GM18508 (cell line): ENCODE results near the gene CHCHD1.
A peak's percentile ranks its signal among the peaks of the same experiment; 100 is the strongest.
"Not testable (repeated sequence)": the region's sequence is repeated elsewhere in the genome, so short reads cannot be mapped to it uniquely, and the experiment has no call there.

ENCODE experiments used
- ATAC-seq: cut with Tn5 transposase; IDR thresholded peaks from one replicate; pipeline ENCODE4 v1.9.1; 2021; ENCODE audit warnings: moderate number of reproducible peaks; ENCODE audit not compliant: insufficient read depth, unreplicated experiment

The CHCHD1 gene

GRCh38 chr10:73765066-73765465 is 16.8 kb upstream of the CHCHD1 start:
- ATAC-seq = no peak

GRCh38 chr10:73768881-73769280 is 13.0 kb upstream of the CHCHD1 start:
- no peak for ATAC-seq

- no peak for ATAC-seq
Observed at GRCh38 chr10:73769396-73769795, 12.5 kb upstream of the CHCHD1 start.

GRCh38 chr10:73771722-73772280 is 10.0 kb upstream of the CHCHD1 start:
- ATAC-seq = peak; percentile 5

GRCh38 chr10:73772281-73773151 is 9.3 kb upstream of the CHCHD1 start:
- peak; percentile 33 for ATAC-seq

- ATAC-seq = no peak
Observed at GRCh38 chr10:73773152-73773879, 8.5 kb upstream of the CHCHD1 start.

GRCh38 chr10:73774637-73775036 is 7.2 kb upstream of the CHCHD1 start:
- no peak for ATAC-seq

- no peak for ATAC-seq
Observed at GRCh38 chr10:73779018-73779417, 2.8 kb upstream of the CHCHD1 start.

- no peak for ATAC-seq
Observed at GRCh38 chr10:73779539-73780197, 2.2 kb upstream of the CHCHD1 start.

- no peak for ATAC-seq
Observed at GRCh38 chr10:73780301-73780700, 1.5 kb upstream of the CHCHD1 start.

GRCh38 chr10:73780966-73781365 is 882 bp upstream of the CHCHD1 start:
- ATAC-seq = no peak

GRCh38 chr10:73781548-73781878 is 335 bp upstream of the CHCHD1 start:
- no peak for ATAC-seq

- no peak for ATAC-seq
Observed at GRCh38 chr10:73782749-73783085, 869 bp downstream of the CHCHD1 start.

GRCh38 chr10:73785211-73785720 is 3.4 kb downstream of the CHCHD1 start, which contains the start of gene ZSWIM8:
ZSWIM8 (plus strand) TSS chr10:73785606; CDS start chr10:73785879, 273 bp downstream.
- peak; percentile 53 for ATAC-seq

- ATAC-seq = no peak
Observed at GRCh38 chr10:73785721-73786511, 4.1 kb downstream of the CHCHD1 start.

GRCh38 chr10:73786512-73786885 is 4.7 kb downstream of the CHCHD1 start:
- ATAC-seq = no peak

GRCh38 chr10:73787031-73787800 is 5.4 kb downstream of the CHCHD1 start:
- ATAC-seq = not testable (repeated sequence)

GRCh38 chr10:73788864-73789658 is 7.2 kb downstream of the CHCHD1 start:
- ATAC-seq = no peak
